ENCODE results near the gene CDC14B. TPM values are rescaled to one million over a fixed set of nuclear protein-coding genes. Genes with fewer than 3 reads are reported as not detected.

The CDC14B gene
- total RNA-seq, 1 donor from 2014 or later, result 38.1 TPM

DNA sequence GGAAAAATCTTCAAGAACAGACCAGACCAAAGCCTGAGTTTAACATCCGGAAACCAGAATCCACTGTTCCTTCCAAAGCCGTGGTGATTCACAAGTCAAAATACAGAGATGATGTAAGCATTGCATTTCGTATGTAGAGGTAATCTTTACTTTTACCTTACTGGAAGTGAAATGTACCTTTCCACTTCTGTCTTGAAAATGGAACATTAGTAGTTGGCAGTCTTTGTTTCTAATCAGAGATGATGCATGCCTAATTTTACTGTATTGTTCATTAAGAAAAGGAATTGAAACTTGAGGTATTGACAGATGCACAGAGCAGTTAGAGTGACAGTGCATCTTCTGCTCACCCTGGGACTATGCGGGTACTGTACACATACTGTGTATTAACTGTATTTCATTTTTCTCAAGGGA is 135.1 kb downstream of the CDC14B start:
- Histone ChIP-seq H3K4me3 (no peak overlapping the region), H3K4me2 (no peak overlapping the region)

DNA sequence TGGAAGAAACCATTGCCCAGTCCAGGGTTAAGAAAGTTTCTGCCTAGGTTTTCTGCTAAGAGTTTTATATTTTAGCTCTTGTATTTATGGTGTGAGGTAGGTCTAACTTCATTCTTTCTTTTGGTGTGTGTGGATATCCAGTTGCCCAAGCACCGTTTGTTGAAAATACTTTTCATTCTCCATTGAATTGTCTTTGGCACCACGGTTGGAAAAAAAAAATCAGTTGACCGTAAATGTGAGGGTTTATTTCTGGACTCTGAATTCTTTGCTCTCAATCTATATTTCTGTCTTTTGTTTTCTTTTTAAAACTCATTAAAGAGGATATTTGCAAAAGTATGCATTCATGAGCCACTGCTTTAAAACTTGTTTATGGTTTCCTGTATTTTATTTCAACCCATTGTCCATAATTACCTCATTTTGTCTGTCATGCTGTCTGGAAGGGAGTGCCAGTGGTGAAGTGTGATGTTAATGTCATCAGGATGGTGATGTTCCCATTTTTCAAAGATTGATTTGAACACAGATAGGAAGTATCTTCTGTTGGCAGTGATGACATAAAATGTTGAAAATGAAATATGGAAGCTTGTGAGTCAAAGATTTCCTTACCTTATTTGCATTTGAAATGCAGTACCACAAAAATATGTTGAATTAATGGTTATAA is 135.8 kb downstream of the CDC14B start:
- no peaks in the 10 kb centered on the region for H3K4me1 ChIP-seq
- no peak overlapping the region for H3K4me3 Mint-ChIP-seq
- no peaks in the 10 kb centered on the region for H3K9me3 Mint-ChIP-seq
- peaks cover 2% of the 10 kb centered on the region for H3K4me1 Mint-ChIP-seq
- no peaks in the 10 kb centered on the region for H3F3A ChIP-seq (ENCODE audit: low read depth)
- H3K4me3 ChIP-seq, result no peak overlapping the region
- H4K20me1 ChIP-seq (ENCODE audit: low read depth), result no peaks in the 10 kb centered on the region
- H3K36me3 Mint-ChIP-seq, result peaks cover 33% of the 10 kb centered on the region
- no peaks in the 10 kb centered on the region for H3K9me3 ChIP-seq (ENCODE audit: low read depth)
- no peak overlapping the region for H3K9ac ChIP-seq
- H3K79me2 ChIP-seq (ENCODE audit: low read depth), result no peaks in the 10 kb centered on the region
- no peak overlapping the region for H2AFZ ChIP-seq (replicated peaks)
- H3K27ac ChIP-seq, result no peak overlapping the region
- no peak overlapping the region for H3K27ac Mint-ChIP-seq
- no peaks in the 10 kb centered on the region for H3K36me3 ChIP-seq
- peaks cover 2% of the 10 kb centered on the region for H3K27me3 Mint-ChIP-seq (ENCODE audit: insufficient read depth, low read depth)
- H3K27me3 ChIP-seq, result no peaks in the 10 kb centered on the region
- no peak for DNase-seq (ENCODE audit: low spot score)
- H3K4me2 ChIP-seq, result no peak overlapping the region
- TF ChIP-seq CTCF (IDR thresholded peaks at IDR 0.05) (no peak), EZH2phosphoT487 (IDR thresholded peaks at IDR 0.05) (no peak), EZH2 (IDR thresholded peaks at IDR 0.05) (no peak)

More for the DNA sequence above, 135.1 kb downstream of the CDC14B start:
- Histone ChIP-seq H2AFZ (replicated peaks) (no peak overlapping the region), H3F3A (ENCODE audit: low read depth) (no peaks in the 10 kb centered on the region), H3K27me3 (no peaks in the 10 kb centered on the region), H3K27ac (no peak overlapping the region), H3K9ac (no peak overlapping the region), H4K20me1 (ENCODE audit: low read depth) (no peaks in the 10 kb centered on the region), H3K9me3 (ENCODE audit: low read depth) (no peaks in the 10 kb centered on the region), H3K36me3 (no peaks in the 10 kb centered on the region), H3K4me1 (no peaks in the 10 kb centered on the region), H3K79me2 (ENCODE audit: low read depth) (no peaks in the 10 kb centered on the region)
- Mint-ChIP-seq H3K27ac (no peak overlapping the region), H3K27me3 (ENCODE audit: insufficient read depth, low read depth) (peaks cover 2% of the 10 kb centered on the region), H3K9me3 (no peaks in the 10 kb centered on the region), H3K4me1 (peaks cover 2% of the 10 kb centered on the region), H3K4me3 (no peak overlapping the region), H3K36me3 (peaks cover 35% of the 10 kb centered on the region)
- no peak for DNase-seq (ENCODE audit: low spot score)
- TF ChIP-seq CTCF (IDR thresholded peaks at IDR 0.05) (no peak), EZH2phosphoT487 (IDR thresholded peaks at IDR 0.05) (no peak), EZH2 (IDR thresholded peaks at IDR 0.05) (no peak)

GRCh38 chr9:96483197-96483596 is 136.4 kb downstream of the CDC14B start:
- Histone ChIP-seq H4K20me1 (ENCODE audit: low read depth) (no peaks in the 10 kb centered on the region), H3K4me3 (no peak overlapping the region), H2AFZ (replicated peaks) (no peak overlapping the region), H3K9me3 (ENCODE audit: low read depth) (no peaks in the 10 kb centered on the region), H3K79me2 (ENCODE audit: low read depth) (no peaks in the 10 kb centered on the region), H3K36me3 (no peaks in the 10 kb centered on the region), H3K27ac (no peak overlapping the region), H3K4me1 (no peaks in the 10 kb centered on the region), H3K9ac (no peak overlapping the region), H3K4me2 (no peak overlapping the region), H3F3A (ENCODE audit: low read depth) (no peaks in the 10 kb centered on the region), H3K27me3 (no peaks in the 10 kb centered on the region)
- no peak overlapping the region for H3K4me3 Mint-ChIP-seq
- no peak overlapping the region for H3K27ac Mint-ChIP-seq
- peaks cover 2% of the 10 kb centered on the region for H3K4me1 Mint-ChIP-seq
- H3K9me3 Mint-ChIP-seq, result no peaks in the 10 kb centered on the region
- peaks cover 2% of the 10 kb centered on the region for H3K27me3 Mint-ChIP-seq (ENCODE audit: insufficient read depth, low read depth)
- TF ChIP-seq CTCF (IDR thresholded peaks at IDR 0.05) (no peak), EZH2phosphoT487 (IDR thresholded peaks at IDR 0.05) (no peak), EZH2 (IDR thresholded peaks at IDR 0.05) (no peak)
- peaks cover 33% of the 10 kb centered on the region for H3K36me3 Mint-ChIP-seq
- DNase-seq (ENCODE audit: low spot score), result no peak
